CD14-positive monocyte (primary cell): ENCODE data around the gene ANXA2. TPM values are rescaled to one million over a fixed set of nuclear protein-coding genes. Genes with fewer than 3 reads are reported as not detected.

Experiments
- DNase-seq, 3 donors: peaks; one replicate each; pipeline ENCODE4 v3.0.0-alpha.2; 2011 to 2022
- H2AFZ ChIP-seq: 2 replicates; pipeline ENCODE4 v1.6.0; 2012; ENCODE audit warnings: mild to moderate bottlenecking, low read depth, low read length, inconsistent platforms; ENCODE audit not compliant: insufficient read depth, poor library complexity, severe bottlenecking
- H3K27ac ChIP-seq, 2 donors: 1 replicate in 1 of 2; 2 replicates in 1 of 2; pipeline ENCODE4 v1.5.1; 2012 to 2013; ENCODE audit warnings: low read length in 2 of 2, control low read depth in 1 of 2, inconsistent platforms in 1 of 2, low read depth in 1 of 2, mild to moderate bottlenecking in 1 of 2
- H3K27me3 ChIP-seq, 2 donors: one replicate each; pipeline versions ENCODE4 v1.6.0 to v1.6.1; 2011 to 2013; ENCODE audit warnings: low read length in 2 of 2; ENCODE audit not compliant: control insufficient read depth in 2 of 2, insufficient read depth in 2 of 2
- H3K36me3 ChIP-seq, 2 donors: replicated peaks in 1 of 2; 1 replicate in 1 of 2; 2 replicates in 1 of 2; pipeline versions ENCODE4 v1.5.1 to v1.6.1; 2012 to 2013; ENCODE audit warnings: low read length in 2 of 2, control low read depth in 1 of 2, inconsistent platforms in 1 of 2, mild to moderate bottlenecking in 1 of 2; ENCODE audit not compliant: insufficient read depth in 2 of 2, control insufficient read depth in 1 of 2
- H3K4me1 ChIP-seq, 2 donors: 1 replicate in 1 of 2; 2 replicates in 1 of 2; pipeline versions ENCODE4 v1.5.1 to v1.6.1; 2012 to 2013; ENCODE audit warnings: low read length in 2 of 2, control low read depth in 1 of 2, inconsistent platforms in 1 of 2, mild to moderate bottlenecking in 1 of 2, moderate library complexity in 1 of 2; ENCODE audit not compliant: insufficient read depth in 2 of 2, control insufficient read depth in 1 of 2
- H3K4me2 ChIP-seq: replicated peaks from 2 replicates; pipeline ENCODE3; 2012; ENCODE audit warnings: low read length, moderate library complexity, mild to moderate bottlenecking; ENCODE audit not compliant: poor library complexity, severe bottlenecking; ENCODE audit errors: extremely low read depth
- H3K4me3 ChIP-seq, 3 experiments: fragments of 200-600 bp in 1 of 3; sonication (generic) in 1 of 3; replicated peaks in 1 of 3; 1 replicate in 2 of 3; 2 replicates in 1 of 3; pipeline ENCODE4 v1.5.1; 2011 to 2013; ENCODE audit warnings: low read length in 3 of 3, mild to moderate bottlenecking in 3 of 3, control low read depth in 2 of 3, low read depth in 2 of 3, inconsistent platforms in 1 of 3, moderate library complexity in 1 of 3
- H3K79me2 ChIP-seq: 2 replicates; pipeline ENCODE4 v1.6.0; 2012; ENCODE audit warnings: mild to moderate bottlenecking, control low read depth, inconsistent platforms, low read length, moderate library complexity; ENCODE audit not compliant: insufficient read depth
- H3K9ac ChIP-seq: 2 replicates; pipeline ENCODE4 v1.6.0; 2017; ENCODE audit warnings: low read length, mild to moderate bottlenecking; ENCODE audit not compliant: insufficient read depth, poor library complexity, severe bottlenecking
- H3K9me3 ChIP-seq, 2 donors: replicated peaks in 1 of 2; 1 replicate in 1 of 2; 2 replicates in 1 of 2; pipeline versions ENCODE4 v1.5.1 to v1.6.1; 2012 to 2013; ENCODE audit warnings: low read length in 2 of 2, control low read depth in 1 of 2; ENCODE audit not compliant: control insufficient read depth in 1 of 2, insufficient read depth in 1 of 2
- H4K20me1 ChIP-seq: 2 replicates; pipeline ENCODE4 v1.6.0; 2012; ENCODE audit warnings: mild to moderate bottlenecking, low read length, control low read depth, moderate library complexity; ENCODE audit not compliant: insufficient read depth
- H3K27ac Mint-ChIP-seq, 7 donors: one replicate each; pipeline ENCODE4 v1.8.0; 2020; ENCODE audit warnings: mild to moderate bottlenecking in 7 of 7, mixed read lengths in 7 of 7, moderate library complexity in 6 of 7, inconsistent platforms in 2 of 7
- H3K27me3 Mint-ChIP-seq, 3 donors: one replicate each; pipeline ENCODE4 v1.8.0; 2021 to 2022; ENCODE audit warnings: low read depth in 3 of 3, mild to moderate bottlenecking in 3 of 3, mixed read lengths in 3 of 3, moderate library complexity in 3 of 3, inconsistent platforms in 1 of 3
- H3K36me3 Mint-ChIP-seq, 2 donors: one replicate each; pipeline ENCODE4 v1.8.0; 2020; ENCODE audit warnings: mixed read lengths in 2 of 2, inconsistent platforms in 1 of 2, mild to moderate bottlenecking in 1 of 2
- H3K4me1 Mint-ChIP-seq: one replicate; pipeline ENCODE4 v1.8.0; 2020; ENCODE audit warnings: mild to moderate bottlenecking, mixed read lengths
- H3K4me3 Mint-ChIP-seq, 2 donors: one replicate each; pipeline ENCODE4 v1.8.0; 2020; ENCODE audit warnings: mild to moderate bottlenecking in 2 of 2, mixed read lengths in 2 of 2, moderate library complexity in 1 of 2
- H3K9me3 Mint-ChIP-seq, 7 donors: one replicate each; pipeline ENCODE4 v1.8.0; 2020 to 2022; ENCODE audit warnings: mixed read lengths in 7 of 7, mild to moderate bottlenecking in 6 of 7, moderate library complexity in 6 of 7, inconsistent platforms in 2 of 7
- WGBS: methylation state at CpG from one replicate; pipeline ENCODE4 v1.1.5; 2013; ENCODE audit warnings: missing lambda C conversion rate; ENCODE audit not compliant: insufficient coverage; 5-methylcytosine and 5-hydroxymethylcytosine counted together
- intact Hi-C, 2 donors: fragments of 100-400 bp; cut with micrococcal nuclease; formaldehyde crosslinking; loops; one replicate each; pipeline versions ENCODE4 v1.15.0 to v1.15.1; 2023
- polyA plus RNA-seq, 3 donors: library from polyadenylated mRNA; depleted of rRNA in 1 of 3; unstranded in 2 of 3; stranded (reverse) in 1 of 3; fragments of 300-500 nt in 2 of 3; fragments of >200 nt in 1 of 3; fragmentation: Illumina TruSeq in 2 of 3; gene quantifications; 1 replicate in 2 of 3; 2 replicates in 1 of 3; pipeline ENCODE4 v1.2.3, GENCODE V29; 2012 to 2021
- TF ChIP-seq, protein P1 (sequence below): fragments of 200-600 bp; IDR thresholded peaks from one replicate; pipeline ENCODE4 v1.8.0; 2022; ENCODE audit warnings: antibody characterized with exemption, mild to moderate bottlenecking

ANXA2 gene
- polyA plus RNA-seq, 3 donors: 966 to 2,079 (median 2,046) TPM

GRCh38 chr15:60428935-60429334 lies 31.1 kb upstream of the ANXA2 start:
- H3K79me2 ChIP-seq: no peaks in the 10 kb centered on the region
- WGBS: no CpG with 5 or more reads among the region's 1 CpG
- TF ChIP-seq, protein P1, sequence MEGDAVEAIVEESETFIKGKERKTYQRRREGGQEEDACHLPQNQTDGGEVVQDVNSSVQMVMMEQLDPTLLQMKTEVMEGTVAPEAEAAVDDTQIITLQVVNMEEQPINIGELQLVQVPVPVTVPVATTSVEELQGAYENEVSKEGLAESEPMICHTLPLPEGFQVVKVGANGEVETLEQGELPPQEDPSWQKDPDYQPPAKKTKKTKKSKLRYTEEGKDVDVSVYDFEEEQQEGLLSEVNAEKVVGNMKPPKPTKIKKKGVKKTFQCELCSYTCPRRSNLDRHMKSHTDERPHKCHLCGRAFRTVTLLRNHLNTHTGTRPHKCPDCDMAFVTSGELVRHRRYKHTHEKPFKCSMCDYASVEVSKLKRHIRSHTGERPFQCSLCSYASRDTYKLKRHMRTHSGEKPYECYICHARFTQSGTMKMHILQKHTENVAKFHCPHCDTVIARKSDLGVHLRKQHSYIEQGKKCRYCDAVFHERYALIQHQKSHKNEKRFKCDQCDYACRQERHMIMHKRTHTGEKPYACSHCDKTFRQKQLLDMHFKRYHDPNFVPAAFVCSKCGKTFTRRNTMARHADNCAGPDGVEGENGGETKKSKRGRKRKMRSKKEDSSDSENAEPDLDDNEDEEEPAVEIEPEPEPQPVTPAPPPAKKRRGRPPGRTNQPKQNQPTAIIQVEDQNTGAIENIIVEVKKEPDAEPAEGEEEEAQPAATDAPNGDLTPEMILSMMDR: no peak
- no peak overlapping the region for H3K4me3 ChIP-seq
- no peak overlapping the region for H3K9ac ChIP-seq
- intact Hi-C loops: no loop called here
- Mint-ChIP-seq H3K4me3 (no peak overlapping the region), H3K9me3 (peaks cover 0 to 2% (median 0%) of the 10 kb centered on the region in 7 donors), H3K4me1 (peaks cover 18% of the 10 kb centered on the region), H3K36me3 (peaks cover 40 to 48% of the 10 kb centered on the region in 2 donors), H3K27me3 (no peaks in the 10 kb centered on the region), H3K27ac (no peak overlapping the region)
- H3K4me2 ChIP-seq: no peak overlapping the region
- peaks cover 45 to 68% of the 10 kb centered on the region in 2 donors for H3K36me3 ChIP-seq
- H3K9me3 ChIP-seq: no peaks in the 10 kb centered on the region
- no peak overlapping the region for H3K27ac ChIP-seq
- peaks cover 1% of the 10 kb centered on the region for H4K20me1 ChIP-seq
- peaks cover 9 to 16% of the 10 kb centered on the region in 2 donors for H3K4me1 ChIP-seq
- H2AFZ ChIP-seq: no peak overlapping the region
- no peaks in the 10 kb centered on the region for H3K27me3 ChIP-seq
- DNase-seq: no peak

DNA sequence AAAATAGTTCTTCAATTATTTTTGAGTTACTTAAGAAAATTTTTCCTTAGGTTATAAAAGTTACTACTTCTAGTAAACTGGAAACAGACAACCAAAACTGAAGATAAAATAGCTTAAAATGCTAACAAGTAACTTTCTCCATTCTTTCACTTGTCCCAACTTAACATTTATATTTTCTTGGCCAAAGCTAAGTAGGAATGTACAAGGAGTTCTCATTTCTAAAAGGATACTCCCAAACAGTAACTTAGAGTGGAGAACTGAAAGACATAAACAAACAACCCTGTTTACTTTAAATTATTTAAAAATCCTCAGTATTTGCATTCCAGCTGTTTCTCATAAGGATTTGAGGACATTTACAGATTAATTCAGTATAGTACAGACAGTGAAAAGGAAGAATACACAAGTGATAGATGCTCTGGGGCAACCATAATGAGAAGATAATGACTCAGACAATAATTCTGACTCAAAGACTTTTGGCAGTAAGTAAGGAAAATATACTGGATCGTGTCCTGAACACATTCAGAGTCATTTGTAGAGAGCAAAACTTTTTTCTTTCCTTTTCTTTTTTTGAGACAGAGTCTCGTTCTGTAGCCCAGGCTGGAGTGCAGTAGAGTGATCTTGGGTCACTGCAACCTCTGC lies 29.2 kb upstream of the ANXA2 start:
- peaks cover 9 to 16% of the 10 kb centered on the region in 2 donors for H3K4me1 ChIP-seq
- no peak overlapping the region for H3K4me3 Mint-ChIP-seq
- no peak overlapping the region for H3K4me3 ChIP-seq
- H3K27me3 Mint-ChIP-seq: no peaks in the 10 kb centered on the region
- no peak overlapping the region for H3K9ac ChIP-seq
- intact Hi-C loops: no loop called here
- H3K9me3 Mint-ChIP-seq: no peaks in the 10 kb centered on the region
- TF ChIP-seq, protein P1: no peak
- no peak for DNase-seq
- no peaks in the 10 kb centered on the region for H3K9me3 ChIP-seq
- H3K36me3 Mint-ChIP-seq: peaks cover 39% of the 10 kb centered on the region in 2 donors
- no peaks in the 10 kb centered on the region for H3K27me3 ChIP-seq
- peaks cover 43 to 70% of the 10 kb centered on the region in 2 donors for H3K36me3 ChIP-seq
- H2AFZ ChIP-seq: no peak overlapping the region
- peak overlapping the region in 1 of 7 donors; percentile 69 for H3K27ac Mint-ChIP-seq
- H3K27ac ChIP-seq: no peak overlapping the region
- WGBS: no CpG with 5 or more reads among the region's 2 CpGs
- H3K4me1 Mint-ChIP-seq: peaks cover 20% of the 10 kb centered on the region
- peaks cover 3% of the 10 kb centered on the region for H4K20me1 ChIP-seq
- H3K4me2 ChIP-seq: no peak overlapping the region
- no peaks in the 10 kb centered on the region for H3K79me2 ChIP-seq
